Hematopoietic multipotent progenitor cell treated with erythropoietin and hydrocortisone succinate and interleukin-3 and kit ligand, for 8 days (in vitro differentiated cells): ENCODE data around the gene RNASET2.
A peak's percentile ranks its signal among the peaks of the same experiment; 100 is the strongest.
"Not testable (repeated sequence)": the region's sequence is repeated elsewhere in the genome, so short reads cannot be mapped to it uniquely, and the experiment has no call there.

Experiments used
- DNase-seq: peaks from one replicate; pipeline ENCODE4 v3.0.0-alpha.2; 2015

RNASET2 gene

DNA sequence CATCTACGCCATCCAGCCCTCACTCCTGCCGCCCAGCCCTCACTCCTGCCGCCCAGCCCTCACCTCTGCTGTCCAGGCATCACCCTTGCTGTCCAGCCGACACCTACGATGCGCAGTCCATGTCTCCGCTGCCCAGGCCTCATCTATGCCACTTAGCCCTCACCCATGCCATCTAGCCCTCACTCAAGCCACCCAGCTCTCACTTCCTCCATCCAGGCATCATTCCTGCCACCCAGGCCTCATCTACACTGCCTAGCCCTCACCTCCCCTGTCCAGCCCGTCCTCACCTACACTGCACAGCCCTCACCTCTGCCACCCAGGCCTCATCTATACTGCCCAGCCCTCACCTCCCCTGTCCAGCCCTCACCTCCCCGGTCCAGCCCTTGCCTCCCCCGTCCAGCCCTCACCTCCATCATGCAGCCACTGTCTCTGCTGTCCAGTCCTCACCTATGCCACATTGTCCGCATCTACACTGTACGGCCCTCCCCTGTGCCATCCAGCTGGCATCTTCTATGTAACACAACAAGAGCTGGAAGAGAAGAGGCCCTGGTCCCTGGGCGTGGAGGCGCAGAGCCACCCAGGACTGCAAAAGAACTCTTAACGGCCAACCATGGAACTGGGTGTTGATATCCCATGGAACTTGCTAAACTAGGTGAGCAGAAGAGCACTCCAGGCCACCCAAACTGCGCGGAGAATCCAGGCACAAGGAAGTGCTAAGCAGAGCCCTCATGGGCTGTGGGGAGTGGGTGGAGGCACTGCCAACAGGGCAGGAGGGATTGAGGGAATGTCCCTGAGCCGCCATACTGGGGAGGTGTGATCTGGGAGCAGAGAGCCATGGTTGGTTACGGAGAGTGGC, 31.0 kb downstream of the RNASET2 start:
- DNase-seq, result no peak

DNA sequence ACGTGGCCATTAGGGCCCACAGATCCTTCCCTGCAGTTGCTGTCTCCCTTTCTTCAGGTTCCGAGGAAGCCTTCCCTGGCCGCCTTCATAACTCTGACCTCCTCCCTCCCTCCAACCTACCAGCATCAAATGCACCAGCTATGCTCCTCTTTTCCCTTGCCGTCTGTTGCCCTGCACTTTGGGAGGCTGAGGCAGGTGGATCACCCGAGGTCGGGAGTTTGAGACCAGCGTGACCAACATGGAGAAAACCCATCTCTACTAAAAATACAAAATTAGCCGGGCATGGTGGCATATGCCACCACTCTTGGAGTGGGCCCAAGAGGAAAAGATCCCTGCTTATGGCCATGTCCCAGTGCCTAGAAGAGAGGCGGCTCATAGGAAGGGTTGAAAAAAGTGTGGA, 31.8 kb downstream of the RNASET2 start:
- no peak for DNase-seq

- no peak for DNase-seq
These were observed 33.4 kb downstream of the RNASET2 start for GRCh38 chr6:166922937-166923336.

- DNase-seq, result no peak
These were observed 34.8 kb downstream of the RNASET2 start for GRCh38 chr6:166921570-166921969.

- no peak for DNase-seq
These were observed 39.5 kb downstream of the RNASET2 start for GRCh38 chr6:166916824-166917223.

GRCh38 chr6:166915484-166915883, 40.9 kb downstream of the RNASET2 start:
- DNase-seq, result peak; percentile 82

- DNase-seq, result not testable (repeated sequence)
These were observed 41.4 kb downstream of the RNASET2 start for GRCh38 chr6:166914952-166915351.

DNA sequence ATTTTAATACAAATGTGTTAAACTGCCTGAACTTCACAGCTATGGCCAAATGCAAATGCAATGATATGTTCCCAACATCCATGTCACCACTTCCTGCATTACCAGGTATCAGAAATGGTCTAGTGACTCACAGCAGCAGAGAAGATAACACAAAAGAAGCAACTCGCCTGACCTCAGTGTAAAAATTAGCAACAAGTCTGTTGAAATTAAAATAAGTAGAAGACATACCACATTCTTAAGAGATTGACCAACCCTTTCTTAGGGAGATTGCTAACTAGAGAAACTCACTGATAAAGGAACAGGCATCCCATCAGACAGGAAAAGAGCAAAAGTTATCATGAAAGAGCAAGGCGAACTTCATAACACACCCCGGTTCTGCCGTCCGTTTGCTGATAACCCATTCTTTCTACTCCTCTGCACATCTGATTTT, 45.1 kb downstream of the RNASET2 start:
- peak; percentile 52 for DNase-seq

GRCh38 chr6:166910601-166911000, 45.7 kb downstream of the RNASET2 start:
- no peak for DNase-seq

- DNase-seq, result no peak
These were observed 47.5 kb downstream of the RNASET2 start for GRCh38 chr6:166908811-166909210.

DNA sequence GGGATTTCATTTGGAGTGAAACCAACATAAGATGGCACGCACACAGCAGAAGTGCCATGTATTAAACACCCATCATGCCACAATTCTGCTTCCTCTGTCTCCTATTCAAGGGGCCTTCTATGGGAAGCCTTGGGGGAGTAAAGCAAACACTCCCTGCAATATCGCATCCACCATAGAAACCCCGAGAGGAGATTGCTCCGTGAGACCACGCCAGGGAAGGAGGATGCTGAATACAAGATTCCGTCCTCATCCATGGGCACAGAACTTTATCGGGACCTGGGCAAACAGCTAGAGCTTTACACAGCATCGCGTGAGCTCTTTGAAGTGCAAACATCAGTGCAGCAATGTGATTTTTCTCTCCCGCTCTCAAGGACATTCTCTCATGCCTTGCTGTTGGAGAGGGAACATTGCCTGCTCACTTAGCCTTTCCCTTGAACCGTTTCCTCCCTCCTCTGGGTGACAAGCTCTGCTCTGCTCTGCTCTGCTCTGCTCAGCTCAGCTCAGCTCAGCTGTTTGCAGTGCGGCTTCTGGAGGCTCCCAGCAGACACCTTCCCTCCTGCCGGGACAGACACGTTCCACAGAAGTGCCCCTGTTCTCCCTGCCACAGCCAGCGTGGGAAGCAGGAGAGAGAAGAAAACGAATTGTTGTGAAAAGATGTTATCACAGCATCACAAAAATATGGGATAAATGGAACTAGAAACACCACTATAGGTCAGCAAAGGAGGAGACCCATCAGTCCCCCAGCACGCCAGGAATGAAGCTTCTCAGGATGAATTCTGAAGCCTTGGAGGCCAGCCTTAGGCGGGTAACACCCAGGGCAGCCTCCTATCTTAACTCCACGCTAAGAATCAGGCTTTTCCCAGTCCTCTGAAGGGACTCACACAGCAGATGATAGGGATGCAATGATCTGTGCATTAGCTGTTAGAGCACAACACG, 48.2 kb downstream of the RNASET2 start:
- no peak for DNase-seq

DNA sequence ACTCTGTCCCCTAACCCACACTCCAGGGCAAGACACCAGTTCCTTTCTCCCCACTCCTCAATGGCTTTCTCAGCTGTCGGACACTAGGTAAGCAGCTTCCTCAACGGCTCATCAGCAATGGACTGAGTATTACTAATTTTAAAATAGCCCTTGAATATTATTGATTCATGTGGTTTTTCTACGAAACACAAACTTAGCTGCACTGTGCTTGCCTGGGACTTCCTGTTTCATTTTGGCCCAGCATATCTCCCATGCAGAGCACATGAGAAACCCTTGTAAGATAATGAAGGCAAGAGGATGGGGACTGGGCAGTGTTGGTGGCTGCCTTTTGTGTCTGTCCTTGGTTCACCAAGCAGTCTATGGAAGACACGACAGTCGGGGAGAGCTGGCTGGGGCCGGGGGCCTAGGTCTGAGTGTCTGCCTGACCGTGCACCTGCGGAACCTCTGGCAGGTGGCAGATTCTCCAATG, 48.9 kb downstream of the RNASET2 start:
- no peak for DNase-seq

- DNase-seq, result no peak
These were observed 49.8 kb downstream of the RNASET2 start for GRCh38 chr6:166906376-166907044.

DNA sequence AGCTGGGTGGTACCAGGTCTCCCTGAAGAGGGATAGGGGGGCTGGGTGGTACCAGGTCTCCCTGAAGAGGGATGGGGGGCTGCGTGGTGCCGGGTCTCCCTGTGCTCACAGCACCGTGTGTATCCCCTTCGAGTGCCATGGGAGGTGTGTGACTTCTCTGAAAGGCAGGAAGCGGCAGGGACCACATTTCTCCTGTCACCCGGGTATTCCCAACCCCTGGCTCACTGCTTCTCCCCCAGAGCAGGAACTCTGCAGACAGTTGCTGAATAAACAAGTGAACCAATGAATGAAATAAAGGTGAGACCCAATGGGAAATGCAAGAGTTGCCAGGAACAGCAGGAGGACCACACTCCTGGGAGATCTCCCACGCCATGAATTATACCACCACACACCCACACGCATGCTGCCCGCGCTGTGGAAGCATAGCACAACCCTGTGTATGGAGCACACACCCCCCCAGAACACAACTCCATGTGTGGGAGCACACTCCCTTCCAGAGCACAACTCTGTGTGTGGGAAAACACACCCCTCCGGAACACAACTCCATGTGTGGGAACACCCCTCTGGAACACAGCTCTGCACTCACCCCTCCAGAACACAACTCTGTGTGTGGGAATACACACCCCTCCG, 50.7 kb downstream of the RNASET2 start:
- no peak for DNase-seq

GRCh38 chr6:166905013-166905412, 51.3 kb downstream of the RNASET2 start:
- DNase-seq, result no peak

- DNase-seq, result no peak
These were observed 52.1 kb downstream of the RNASET2 start for GRCh38 chr6:166904101-166904746.

DNA sequence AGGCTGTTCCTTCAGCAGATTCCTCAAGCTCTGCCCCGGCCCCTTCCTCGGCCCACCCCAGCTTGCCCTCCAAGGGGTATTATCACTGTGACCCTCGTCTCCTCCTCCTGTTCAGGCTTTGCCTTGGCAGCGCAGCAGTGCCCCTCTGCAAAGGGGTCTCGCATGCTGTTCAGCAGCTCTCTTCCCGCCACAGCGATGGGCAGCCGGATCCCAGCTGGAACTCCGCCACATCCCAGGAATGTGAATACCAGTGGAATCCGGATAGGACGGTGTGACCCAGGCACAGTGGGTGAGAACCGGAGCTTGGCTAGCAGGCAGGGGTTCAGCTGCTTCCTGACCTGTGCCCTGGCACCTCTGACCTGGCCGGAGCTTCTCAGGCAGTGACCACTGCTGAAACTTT, 52.9 kb downstream of the RNASET2 start:
- no peak for DNase-seq

GRCh38 chr6:166903027-166903426, 53.3 kb downstream of the RNASET2 start:
- DNase-seq, result no peak

DNA sequence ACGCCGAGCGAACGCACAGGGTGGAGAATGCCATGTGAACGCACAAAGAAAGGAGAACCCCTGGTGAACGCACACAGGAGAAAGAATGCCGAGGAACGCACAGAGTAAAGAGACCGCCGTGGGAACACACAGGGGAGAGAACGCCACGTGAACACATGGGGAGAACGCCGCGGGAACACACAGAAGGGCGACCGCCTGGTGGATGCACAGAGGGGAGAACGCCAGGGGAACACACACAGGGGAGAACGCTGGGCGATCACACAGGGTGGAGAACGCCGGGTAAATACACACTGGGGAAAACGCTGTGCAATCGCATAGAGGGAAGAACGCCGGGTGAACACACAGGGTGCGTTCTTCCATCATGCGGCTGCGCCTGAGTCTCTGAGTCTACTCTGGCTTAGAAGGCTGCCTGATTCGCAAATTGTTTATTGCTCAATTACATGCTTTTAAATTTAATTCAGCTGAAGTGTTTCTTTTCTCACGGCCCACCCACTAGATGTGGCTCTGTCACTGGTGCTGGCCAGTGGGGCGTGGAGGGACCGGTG, 54.1 kb downstream of the RNASET2 start:
- no peak for DNase-seq

GRCh38 chr6:166901626-166902025, 54.7 kb downstream of the RNASET2 start:
- no peak for DNase-seq

GRCh38 chr6:166900956-166901607, 55.3 kb downstream of the RNASET2 start:
- no peak for DNase-seq
